Gastrocnemius medialis (tissue), 4 donors: Measurements from ENCODE around the gene SH3RF1.

Experiments
- POLR2A ChIP-seq, 2 donors: fragments of 450-650 bp; IDR thresholded peaks; one replicate each; pipeline ENCODE4 v1.6.1; 2017; ENCODE audit warnings: antibody characterized with exemption in 2 of 2, mild to moderate bottlenecking in 2 of 2, moderate library complexity in 2 of 2
- TF ChIP-seq, protein P1 (sequence below), 5 experiments: fragments of 450-650 bp in 3 of 5; fragments of 200-600 bp in 2 of 5; sonication (generic) in 2 of 5; IDR thresholded peaks in 4 of 5; conservative IDR thresholded peaks in 1 of 5; 1 replicate in 4 of 5; 2 replicates in 1 of 5; pipeline ENCODE4 v1.5.1; 2016 to 2019; ENCODE audit warnings: antibody characterized with exemption in 5 of 5, mild to moderate bottlenecking in 3 of 5, moderate library complexity in 3 of 5

GRCh38 chr4:169286562-169287301, 16.0 kb upstream of the SH3RF1 start:
- TF ChIP-seq, protein P1, sequence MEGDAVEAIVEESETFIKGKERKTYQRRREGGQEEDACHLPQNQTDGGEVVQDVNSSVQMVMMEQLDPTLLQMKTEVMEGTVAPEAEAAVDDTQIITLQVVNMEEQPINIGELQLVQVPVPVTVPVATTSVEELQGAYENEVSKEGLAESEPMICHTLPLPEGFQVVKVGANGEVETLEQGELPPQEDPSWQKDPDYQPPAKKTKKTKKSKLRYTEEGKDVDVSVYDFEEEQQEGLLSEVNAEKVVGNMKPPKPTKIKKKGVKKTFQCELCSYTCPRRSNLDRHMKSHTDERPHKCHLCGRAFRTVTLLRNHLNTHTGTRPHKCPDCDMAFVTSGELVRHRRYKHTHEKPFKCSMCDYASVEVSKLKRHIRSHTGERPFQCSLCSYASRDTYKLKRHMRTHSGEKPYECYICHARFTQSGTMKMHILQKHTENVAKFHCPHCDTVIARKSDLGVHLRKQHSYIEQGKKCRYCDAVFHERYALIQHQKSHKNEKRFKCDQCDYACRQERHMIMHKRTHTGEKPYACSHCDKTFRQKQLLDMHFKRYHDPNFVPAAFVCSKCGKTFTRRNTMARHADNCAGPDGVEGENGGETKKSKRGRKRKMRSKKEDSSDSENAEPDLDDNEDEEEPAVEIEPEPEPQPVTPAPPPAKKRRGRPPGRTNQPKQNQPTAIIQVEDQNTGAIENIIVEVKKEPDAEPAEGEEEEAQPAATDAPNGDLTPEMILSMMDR (IDR thresholded peaks at IDR 0.05 in 4 of 5, conservative IDR thresholded peaks at IDR 0.05 in 1 of 5): no peak
- TF ChIP-seq POLR2A (IDR thresholded peaks at IDR 0.05): no peak
